ENCODE data around the gene ARHGEF6.
A peak's percentile ranks its signal among the peaks of the same experiment; 100 is the strongest.

ARHGEF6 gene

DNA sequence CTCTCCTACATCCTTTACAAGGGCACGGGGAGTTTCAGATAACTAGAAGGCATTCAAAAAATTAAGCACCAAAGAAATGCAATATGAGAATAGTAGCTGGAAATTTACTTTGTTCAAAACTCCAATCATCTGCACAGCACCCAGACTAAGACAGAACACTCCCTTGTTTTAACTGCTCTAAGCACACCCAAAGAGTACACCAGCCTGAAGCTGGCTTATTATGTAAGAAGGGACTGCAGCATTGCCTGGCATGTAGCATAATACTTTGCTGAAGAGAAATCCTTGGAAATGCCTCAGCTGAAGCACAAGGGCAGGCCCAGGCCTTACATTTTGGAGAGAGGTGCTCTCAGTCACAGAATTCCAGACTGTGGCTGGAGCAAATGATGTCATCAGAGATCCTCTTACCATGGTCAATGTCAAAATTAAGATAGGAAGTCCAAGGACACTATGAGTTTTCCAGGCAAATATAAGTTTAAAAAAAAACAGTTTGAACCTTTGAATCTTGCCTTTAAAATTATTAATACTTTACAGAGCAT lies 14.8 kb downstream of the ARHGEF6 start:
- Histone ChIP-seq H3K9me3 (ENCODE audit: control extremely low read depth in 1 of 5, control insufficient read depth in 4 of 5, insufficient read depth in 2 of 5, low read depth in 1 of 5, low read length in 4 of 5) (no peaks in the 10 kb centered on the region), H3K4me3 (ENCODE audit: control insufficient read depth in 1 of 7, extremely low read depth in 1 of 7, insufficient read depth in 4 of 7, low read depth in 2 of 7, low read length in 6 of 7) (peak overlapping the region in 5 of 7 experiments; percentile 19 to 80 (median 70)), H3K27ac (ENCODE audit: insufficient read depth in 1 of 2, low read depth in 1 of 2, low read length in 2 of 2, poor library complexity in 1 of 2, severe bottlenecking in 2 of 2) (peak overlapping the region in 1 of 2 experiments; percentile 74), H3K4me1 (ENCODE audit: control extremely low read depth in 1 of 4, control insufficient read depth in 4 of 4, insufficient read depth in 4 of 4, low read length in 3 of 4) (peaks cover 14 to 51% (median 33%) of the 10 kb centered on the region in 4 experiments), H3K27me3 (replicated peaks in 2 of 5; ENCODE audit: control insufficient read depth in 4 of 5, insufficient read depth in 5 of 5, low read length in 4 of 5) (peaks cover 0 to 8% (median 0%) of the 10 kb centered on the region in 5 experiments), H3K36me3 (ENCODE audit: control insufficient read depth in 4 of 4, insufficient read depth in 4 of 4, low read length in 3 of 4) (peaks cover 0 to 8% (median 4%) of the 10 kb centered on the region in 4 experiments)
- peak in 1 of 3 donors; percentile 20 for DNase-seq
- ChIA-PET CTCF (interaction anchor here (0.8 to 3.1 kb wide), 6 partner anchors 10 to 105 kb away, joined by 3 to 15 read pairs (median 6); no protein-coding TSS in a partner anchor), POLR2A (no interaction called here)
- WGBS (ENCODE audit: insufficient coverage) = no CpG with 5 or more reads among the region's 1 CpG

DNA sequence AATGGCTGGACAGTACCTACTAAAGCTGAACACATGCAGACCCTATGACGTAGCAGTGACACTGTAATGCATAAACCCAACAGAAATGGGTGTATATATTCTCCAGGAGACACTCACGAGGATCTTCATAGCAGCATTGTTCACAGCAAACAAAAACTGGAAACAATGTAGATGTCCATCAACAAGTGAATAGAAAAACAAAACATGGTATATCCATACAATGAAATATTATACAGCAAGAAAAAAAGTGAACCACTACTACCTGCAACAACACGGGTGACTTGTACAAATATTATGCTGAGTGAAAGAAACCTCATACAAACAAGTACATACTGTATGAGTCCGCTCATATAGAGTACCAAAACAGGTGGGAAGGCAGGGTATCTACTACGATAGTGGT lies 16.5 kb downstream of the ARHGEF6 start:
- CTCF ChIA-PET = interaction anchor here (0.6 to 1.3 kb wide), 3 partner anchors 10 to 17 kb away, joined by 3 to 4 read pairs (median 3); no protein-coding TSS in a partner anchor

DNA sequence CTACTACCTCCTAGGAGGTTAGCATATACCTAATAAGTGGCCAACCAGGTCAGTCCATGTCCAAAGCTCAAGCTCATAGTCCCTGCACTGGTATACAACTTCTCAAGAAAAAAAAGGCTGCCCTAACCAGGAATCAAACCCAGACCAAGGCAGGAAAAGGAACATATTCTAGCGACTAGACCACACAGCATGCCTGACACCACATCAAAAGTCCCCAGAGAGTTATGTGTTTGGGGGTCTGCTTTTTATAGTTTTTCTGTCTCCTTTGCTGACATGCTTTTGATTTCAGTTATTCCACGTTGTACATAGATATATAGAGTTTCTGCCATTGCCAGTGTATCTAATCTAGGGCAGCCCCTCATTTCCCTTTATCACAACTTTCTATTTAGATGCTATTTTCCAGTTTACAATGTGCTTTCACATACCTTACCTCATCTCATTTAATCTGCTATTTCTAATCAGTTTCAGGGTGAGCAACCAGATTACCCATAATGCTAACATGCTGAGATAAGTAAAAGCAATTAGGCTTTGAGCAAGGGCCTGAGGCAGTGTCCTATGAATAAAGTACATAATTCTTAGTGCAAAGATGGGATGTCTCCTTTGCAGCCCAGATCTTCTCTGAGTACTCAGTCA lies 17.8 kb downstream of the ARHGEF6 start:
- WGBS (ENCODE audit: insufficient coverage) = no CpG with 5 or more reads among the region's 2 CpGs
- ChIA-PET POLR2A (no interaction called here), CTCF (interaction anchor here (1.3 kb wide), 1 partner anchor 15 kb away, joined by 3 read pairs; no protein-coding TSS in a partner anchor)
- no peak overlapping the region for H3K4me3 ChIP-seq (ENCODE audit: control insufficient read depth in 1 of 7, extremely low read depth in 1 of 7, insufficient read depth in 4 of 7, low read depth in 2 of 7, low read length in 6 of 7)
- H3K27ac ChIP-seq (ENCODE audit: insufficient read depth in 1 of 2, low read depth in 1 of 2, low read length in 2 of 2, poor library complexity in 1 of 2, severe bottlenecking in 2 of 2) = no peak overlapping the region
- DNase-seq = peak in 1 of 3 donors; percentile 10
- H3K36me3 ChIP-seq (ENCODE audit: control insufficient read depth in 4 of 4, insufficient read depth in 4 of 4, low read length in 3 of 4) = peaks cover 0 to 8% (median 5%) of the 10 kb centered on the region in 4 experiments
- H3K27me3 ChIP-seq (replicated peaks in 2 of 5; ENCODE audit: control insufficient read depth in 4 of 5, insufficient read depth in 5 of 5, low read length in 4 of 5) = peaks cover 0 to 8% (median 0%) of the 10 kb centered on the region in 5 experiments
- H3K4me1 ChIP-seq (ENCODE audit: control extremely low read depth in 1 of 4, control insufficient read depth in 4 of 4, insufficient read depth in 4 of 4, low read length in 3 of 4) = peaks cover 14 to 38% (median 29%) of the 10 kb centered on the region in 4 experiments
- no peaks in the 10 kb centered on the region for H3K9me3 ChIP-seq (ENCODE audit: control extremely low read depth in 1 of 5, control insufficient read depth in 4 of 5, insufficient read depth in 2 of 5, low read depth in 1 of 5, low read length in 4 of 5)

More for the DNA sequence above, 16.5 kb downstream of the ARHGEF6 start:
- Histone ChIP-seq H3K36me3 (ENCODE audit: control insufficient read depth in 4 of 4, insufficient read depth in 4 of 4, low read length in 3 of 4) (peaks cover 0 to 8% (median 4%) of the 10 kb centered on the region in 4 experiments), H3K27me3 (replicated peaks in 2 of 5; ENCODE audit: control insufficient read depth in 4 of 5, insufficient read depth in 5 of 5, low read length in 4 of 5) (peaks cover 0 to 8% (median 0%) of the 10 kb centered on the region in 5 experiments), H3K27ac (ENCODE audit: insufficient read depth in 1 of 2, low read depth in 1 of 2, low read length in 2 of 2, poor library complexity in 1 of 2, severe bottlenecking in 2 of 2) (no peak overlapping the region), H3K9me3 (ENCODE audit: control extremely low read depth in 1 of 5, control insufficient read depth in 4 of 5, insufficient read depth in 2 of 5, low read depth in 1 of 5, low read length in 4 of 5) (no peaks in the 10 kb centered on the region), H3K4me1 (ENCODE audit: control extremely low read depth in 1 of 4, control insufficient read depth in 4 of 4, insufficient read depth in 4 of 4, low read length in 3 of 4) (peaks cover 14 to 48% (median 34%) of the 10 kb centered on the region in 4 experiments), H3K4me3 (ENCODE audit: control insufficient read depth in 1 of 7, extremely low read depth in 1 of 7, insufficient read depth in 4 of 7, low read depth in 2 of 7, low read length in 6 of 7) (no peak overlapping the region)
- no peak for DNase-seq
- WGBS (ENCODE audit: insufficient coverage) = 94% methylated on average over 4 of the region's 5 CpGs
- POLR2A ChIA-PET = no interaction called here

DNA sequence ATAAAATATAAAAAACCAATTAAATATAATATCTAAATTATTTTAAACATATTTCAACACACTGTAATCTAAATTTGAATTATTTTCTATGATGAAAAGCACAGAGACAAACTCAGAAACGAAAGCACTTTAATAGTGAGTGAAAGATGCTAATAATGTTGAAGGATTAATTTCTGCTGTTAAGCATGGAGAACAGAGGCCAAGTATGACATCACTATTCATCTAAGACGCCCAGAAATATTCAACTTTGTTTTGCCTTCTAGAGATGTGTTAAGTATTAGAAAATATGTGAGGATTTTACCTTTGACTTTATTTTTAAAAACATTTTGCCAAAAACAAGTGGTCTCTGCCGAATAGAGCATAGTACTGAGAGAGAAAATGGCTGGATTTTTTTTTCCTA lies 19.3 kb downstream of the ARHGEF6 start:
- no peak for DNase-seq
- no peaks in the 10 kb centered on the region for H3K27me3 ChIP-seq (replicated peaks in 2 of 5; ENCODE audit: control insufficient read depth in 4 of 5, insufficient read depth in 5 of 5, low read length in 4 of 5)
- H3K36me3 ChIP-seq (ENCODE audit: control insufficient read depth in 4 of 4, insufficient read depth in 4 of 4, low read length in 3 of 4) = peaks cover 0 to 8% (median 5%) of the 10 kb centered on the region in 4 experiments
- no peaks in the 10 kb centered on the region for H3K9me3 ChIP-seq (ENCODE audit: control extremely low read depth in 1 of 5, control insufficient read depth in 4 of 5, insufficient read depth in 2 of 5, low read depth in 1 of 5, low read length in 4 of 5)
- no peak overlapping the region for H3K27ac ChIP-seq (ENCODE audit: insufficient read depth in 1 of 2, low read depth in 1 of 2, low read length in 2 of 2, poor library complexity in 1 of 2, severe bottlenecking in 2 of 2)
- CTCF ChIA-PET = interaction anchor here (0.8 to 1.5 kb wide), 2 partner anchors 9 to 33 kb away, joined by 4 read pairs; no protein-coding TSS in a partner anchor
- WGBS (ENCODE audit: insufficient coverage) = 100% methylated on average over 1 of the region's 3 CpGs
- H3K4me1 ChIP-seq (ENCODE audit: control extremely low read depth in 1 of 4, control insufficient read depth in 4 of 4, insufficient read depth in 4 of 4, low read length in 3 of 4) = peaks cover 14 to 39% (median 27%) of the 10 kb centered on the region in 4 experiments
- no peak overlapping the region for H3K4me3 ChIP-seq (ENCODE audit: control insufficient read depth in 1 of 7, extremely low read depth in 1 of 7, insufficient read depth in 4 of 7, low read depth in 2 of 7, low read length in 6 of 7)
- POLR2A ChIA-PET = no interaction called here

DNA sequence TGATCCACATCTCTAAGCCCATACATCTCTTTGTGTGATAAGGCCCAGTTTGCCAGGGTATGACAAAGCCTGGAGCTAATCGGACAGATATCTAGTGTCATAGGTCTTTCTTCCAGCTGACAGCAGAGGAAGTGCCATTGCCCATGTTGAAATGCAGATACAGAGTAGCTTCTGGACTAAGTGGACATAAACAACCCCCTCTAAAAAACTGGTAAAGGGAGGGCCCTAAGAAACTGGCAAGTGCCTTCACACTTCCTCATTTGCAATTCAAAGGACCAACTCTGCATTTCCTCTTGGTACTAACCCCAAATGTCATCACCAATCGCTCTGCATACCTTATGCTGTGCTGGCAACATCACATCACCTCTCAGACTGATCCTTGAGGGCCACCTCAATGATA lies 20.8 kb downstream of the ARHGEF6 start:
- CTCF ChIA-PET = interaction anchor here (1.5 kb wide), 1 partner anchor 32 kb away, joined by 4 read pairs; no protein-coding TSS in a partner anchor
- Histone ChIP-seq H3K27me3 (replicated peaks in 2 of 5; ENCODE audit: control insufficient read depth in 4 of 5, insufficient read depth in 5 of 5, low read length in 4 of 5) (no peaks in the 10 kb centered on the region), H3K4me3 (ENCODE audit: control insufficient read depth in 1 of 7, extremely low read depth in 1 of 7, insufficient read depth in 4 of 7, low read depth in 2 of 7, low read length in 6 of 7) (no peak overlapping the region), H3K4me1 (ENCODE audit: control extremely low read depth in 1 of 4, control insufficient read depth in 4 of 4, insufficient read depth in 4 of 4, low read length in 3 of 4) (peaks cover 9 to 37% (median 28%) of the 10 kb centered on the region in 4 experiments), H3K9me3 (ENCODE audit: control extremely low read depth in 1 of 5, control insufficient read depth in 4 of 5, insufficient read depth in 2 of 5, low read depth in 1 of 5, low read length in 4 of 5) (no peaks in the 10 kb centered on the region), H3K27ac (ENCODE audit: insufficient read depth in 1 of 2, low read depth in 1 of 2, low read length in 2 of 2, poor library complexity in 1 of 2, severe bottlenecking in 2 of 2) (no peak overlapping the region), H3K36me3 (ENCODE audit: control insufficient read depth in 4 of 4, insufficient read depth in 4 of 4, low read length in 3 of 4) (peaks cover 0 to 8% (median 5%) of the 10 kb centered on the region in 4 experiments)
- WGBS (ENCODE audit: insufficient coverage) = 19% methylated on average over 2 of the region's 2 CpGs
- POLR2A ChIA-PET = interaction anchor here (0.6 kb wide), 1 partner anchor 23 kb away, joined by 3 read pairs; no protein-coding TSS in a partner anchor
- DNase-seq = peak in 2 of 3 donors; percentile 73 to 87

DNA sequence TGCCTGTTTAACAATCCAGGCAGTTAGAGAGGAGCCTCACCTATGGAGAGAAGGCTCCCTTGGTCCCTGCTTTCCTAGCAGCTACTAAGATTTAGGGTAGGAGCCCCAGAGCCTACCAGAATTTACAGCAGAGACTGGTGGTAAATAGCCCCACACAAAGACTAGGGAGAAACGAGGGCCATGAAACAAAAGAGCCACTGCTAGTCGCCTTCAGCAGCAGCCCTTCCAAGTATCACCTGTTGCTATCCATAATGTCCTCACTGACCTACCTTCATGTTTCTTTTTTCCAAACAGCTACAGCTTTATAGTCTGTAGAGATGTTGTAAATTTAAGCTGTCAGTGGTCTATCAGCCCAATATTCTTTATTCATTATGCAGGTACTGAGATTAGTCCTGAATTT lies 25.3 kb downstream of the ARHGEF6 start:
- Histone ChIP-seq H3K4me3 (ENCODE audit: control insufficient read depth in 1 of 7, extremely low read depth in 1 of 7, insufficient read depth in 4 of 7, low read depth in 2 of 7, low read length in 6 of 7) (no peak overlapping the region), H3K4me1 (ENCODE audit: control extremely low read depth in 1 of 4, control insufficient read depth in 4 of 4, insufficient read depth in 4 of 4, low read length in 3 of 4) (peaks cover 0 to 54% (median 25%) of the 10 kb centered on the region in 4 experiments), H3K9me3 (ENCODE audit: control extremely low read depth in 1 of 5, control insufficient read depth in 4 of 5, insufficient read depth in 2 of 5, low read depth in 1 of 5, low read length in 4 of 5) (no peaks in the 10 kb centered on the region), H3K27ac (ENCODE audit: insufficient read depth in 1 of 2, low read depth in 1 of 2, low read length in 2 of 2, poor library complexity in 1 of 2, severe bottlenecking in 2 of 2) (no peak overlapping the region), H3K27me3 (replicated peaks in 2 of 5; ENCODE audit: control insufficient read depth in 4 of 5, insufficient read depth in 5 of 5, low read length in 4 of 5) (no peaks in the 10 kb centered on the region), H3K36me3 (ENCODE audit: control insufficient read depth in 4 of 4, insufficient read depth in 4 of 4, low read length in 3 of 4) (peaks cover 0 to 4% (median 1%) of the 10 kb centered on the region in 4 experiments)
- WGBS (ENCODE audit: insufficient coverage) = 75% methylated on average over 2 of the region's 2 CpGs
- POLR2A ChIA-PET = interaction anchor here (0.6 to 0.7 kb wide), 2 partner anchors 9 to 12 kb away, joined by 3 read pairs; no protein-coding TSS in a partner anchor
- DNase-seq = no peak
- CTCF ChIA-PET = interaction anchor here (0.9 to 2.5 kb wide), 2 partner anchors 9 to 12 kb away, joined by 4 to 8 read pairs; no protein-coding TSS in a partner anchor

All from common myeloid progenitor, CD34-positive (primary cell).